GM12878 (cell line): ENCODE results near the gene CAST. TPM values are rescaled to one million over a fixed set of nuclear protein-coding genes. Genes with fewer than 3 reads are reported as not detected.

Source experiments
- ATF3 ChIP-seq: IDR thresholded peaks from 2 replicates; pipeline ENCODE4 v1.6.1; 2011; ENCODE audit warnings: low read depth, mild to moderate bottlenecking, low read length, moderate library complexity, borderline replicate concordance; ENCODE audit errors: extremely low read depth
- BCL3 ChIP-seq: IDR thresholded peaks from 2 replicates; pipeline ENCODE4 v1.6.1; 2011; ENCODE audit warnings: borderline replicate concordance, low read depth, mild to moderate bottlenecking, moderate library complexity, low read length; ENCODE audit not compliant: insufficient read depth, poor library complexity, severe bottlenecking
- CEBPB ChIP-seq, 2 experiments: fragments of 150-350 bp in 1 of 2; IDR thresholded peaks; 2 replicates each; pipeline ENCODE4 v1.6.1; 2012 to 2014; ENCODE audit warnings: low read depth in 2 of 2, low read length in 2 of 2, borderline replicate concordance in 1 of 2, inconsistent platforms in 1 of 2
- CEBPZ ChIP-seq: fragments of 150-350 bp; IDR thresholded peaks from 2 replicates; pipeline ENCODE4 v1.6.1; 2016; ENCODE audit warnings: low read depth, low read length
- CUX1 ChIP-seq: IDR thresholded peaks from 2 replicates; pipeline ENCODE4 v1.6.1; 2012; ENCODE audit warnings: improper control_type of control experiment, low read depth, low read length; ENCODE audit not compliant: insufficient replicate concordance
- FOXM1 ChIP-seq: IDR thresholded peaks from 2 replicates; pipeline ENCODE4 v1.6.1; 2012; ENCODE audit warnings: low read depth, mild to moderate bottlenecking, inconsistent platforms, low read length, moderate library complexity
- HDAC2 ChIP-seq: fragments of 200-600 bp; sonication (generic); IDR thresholded peaks from 2 replicates; pipeline ENCODE4 v1.6.1; 2017
- IRF4 ChIP-seq: IDR thresholded peaks from 2 replicates; pipeline ENCODE4 v1.6.1; 2011; ENCODE audit warnings: low read depth, low read length
- MLLT1 ChIP-seq: fragments of 450-650 bp; IDR thresholded peaks from 2 replicates; pipeline ENCODE4 v1.6.1; 2016; ENCODE audit warnings: mild to moderate bottlenecking
- NR2C1 ChIP-seq: fragments of 450-650 bp; IDR thresholded peaks from 2 replicates; pipeline ENCODE4 v1.6.1; 2017; ENCODE audit warnings: antibody characterized with exemption, mild to moderate bottlenecking, moderate library complexity
- PBX3 ChIP-seq: IDR thresholded peaks from 2 replicates; pipeline ENCODE4 v1.6.1; 2011; ENCODE audit warnings: mild to moderate bottlenecking, low read depth, low read length, moderate library complexity; ENCODE audit not compliant: insufficient replicate concordance
- POLR2AphosphoS5 ChIP-seq: IDR thresholded peaks from 2 replicates; pipeline ENCODE4 v1.6.1; 2011; ENCODE audit warnings: mild to moderate bottlenecking, low read length, inconsistent platforms
- SMC3 ChIP-seq: IDR thresholded peaks from 2 replicates; pipeline ENCODE4 v1.6.1; 2011; ENCODE audit warnings: low read length, improper control_type of control experiment, borderline replicate concordance
- SP1 ChIP-seq: IDR thresholded peaks from one replicate; pipeline ENCODE4 v1.6.1; 2011; ENCODE audit warnings: low read depth, low read length
- STAT1 ChIP-seq: fragments of 450-650 bp; conservative IDR thresholded peaks from 2 replicates; pipeline ENCODE4 v1.6.1; 2014; ENCODE audit warnings: antibody characterized with exemption, mild to moderate bottlenecking
- TARDBP ChIP-seq: IDR thresholded peaks from 2 replicates; pipeline ENCODE4 v1.6.1; 2016; ENCODE audit warnings: borderline replicate concordance
- TBL1XR1 ChIP-seq: IDR thresholded peaks from 2 replicates; pipeline ENCODE4 v1.6.1; 2012; ENCODE audit warnings: low read depth, low read length, improper control_type of control experiment
- polyA plus RNA-seq, 11 experiments: library from polyadenylated mRNA; depleted of rRNA in 4 of 11; unstranded in 6 of 11; stranded (reverse) in 5 of 11; fragments of >200 nt; fragmentation: Nextera tagmentation in 4 of 11; fragmentation: Illumina TruSeq in 1 of 11; extraction: Ambion mirVana in 4 of 11; extraction: Trizol in 1 of 11; gene quantifications; 1 replicate in 1 of 11; 2 replicates in 10 of 11; pipeline versions ENCODE4 v1.2.1 to v1.2.3, GENCODE V29; 2011 to 2016; ENCODE audit warnings: inconsistent platforms in 2 of 11, missing spikeins in 2 of 11, low read depth in 1 of 11
- total RNA-seq, 4 experiments: library from RNA; depleted of rRNA in 3 of 4; stranded (reverse); fragments of >200 nt in 3 of 4; fragmentation: Illumina TruSeq in 1 of 4; extraction: Trizol in 1 of 4; gene quantifications; 2 replicates each; pipeline versions ENCODE4 v1.2.1 to v1.2.3, GENCODE V29; 2013 to 2021

Gene CAST
- total and polyA plus RNA-seq, 10 of the 15 experiments (the other 5 are each of a cell fraction or from before 2014, with no cell fraction given): 31.7 to 140 (median 68.5) TPM

- TF ChIP-seq ATF3: no peak
- no peak for TF ChIP-seq PBX3
- no peak for TF ChIP-seq POLR2AphosphoS5
- TF ChIP-seq CEBPZ: no peak
- TF ChIP-seq CEBPB (IDR thresholded peaks at IDR 0.05; ENCODE audit: borderline replicate concordance in 1 of 2, low read depth in 2 of 2, low read length in 2 of 2): peak in 1 of 2 experiments; percentile 32; a peak in 1 of 4 replicates
- TF ChIP-seq SP1: no peak
- TF ChIP-seq STAT1: no peak
- TF ChIP-seq BCL3: no peak
- no peak for TF ChIP-seq HDAC2
- TF ChIP-seq MLLT1: 0 out of 2 replicates have a peak, but pooled peaks have one; percentile 45
- TF ChIP-seq NR2C1: no peak
- TF ChIP-seq TBL1XR1: no peak
- no peak for TF ChIP-seq IRF4
- TF ChIP-seq CUX1: peak; percentile 43
- no peak for TF ChIP-seq TARDBP
- no peak for TF ChIP-seq FOXM1
- TF ChIP-seq SMC3: no peak
These were observed 52.8 kb downstream of the CAST start (continued) for GRCh38 chr5:96714951-96715451.
